Skeletal muscle tissue (tissue), 4 donors: ENCODE data around the gene RPL41. TPM values are rescaled to one million over a fixed set of nuclear protein-coding genes. Genes with fewer than 3 reads are reported as not detected.

ENCODE experiments used
- H3K27ac ChIP-seq: one replicate; pipeline ENCODE4 v1.7.0; 2013; ENCODE audit warnings: mild to moderate bottlenecking, low read depth, low read length, inconsistent platforms
- H3K27me3 ChIP-seq, 3 donors: one replicate each; pipeline ENCODE4 v1.7.0; 2013; ENCODE audit warnings: low read length in 3 of 3; ENCODE audit not compliant: control insufficient read depth in 3 of 3, insufficient read depth in 3 of 3
- H3K36me3 ChIP-seq, 3 donors: one replicate each; pipeline ENCODE4 v1.7.0; 2013; ENCODE audit warnings: low read length in 3 of 3; ENCODE audit not compliant: control insufficient read depth in 3 of 3, insufficient read depth in 3 of 3
- H3K4me1 ChIP-seq, 3 donors: one replicate each; pipeline ENCODE4 v1.7.0; 2013; ENCODE audit warnings: low read length in 3 of 3, mild to moderate bottlenecking in 3 of 3; ENCODE audit not compliant: control insufficient read depth in 3 of 3, insufficient read depth in 3 of 3
- H3K4me3 ChIP-seq, 3 donors: one replicate each; pipeline ENCODE4 v1.7.0; 2013; ENCODE audit warnings: low read length in 3 of 3
- H3K9ac ChIP-seq, 3 donors: one replicate each; pipeline ENCODE4 v1.7.0; 2013; ENCODE audit warnings: low read length in 3 of 3, mild to moderate bottlenecking in 3 of 3, moderate library complexity in 2 of 3, low read depth in 1 of 3
- H3K9me3 ChIP-seq, 3 donors: one replicate each; pipeline ENCODE4 v1.7.0; 2013; ENCODE audit warnings: low read length in 3 of 3; ENCODE audit not compliant: control insufficient read depth in 3 of 3
- total RNA-seq: library from RNA; depleted of rRNA; stranded (reverse); fragments of >200 nt; gene quantifications from one replicate; pipeline ENCODE4 v1.2.3, GENCODE V29; 2014
- donor health status: Osteomylitis.

The RPL41 gene
- total RNA-seq, 1 donor from 2014 or later, result 4,392 TPM

GRCh38 chr12:56163533-56164344, 47.3 kb downstream of the RPL41 start:
- Histone ChIP-seq H3K27ac (no peak overlapping the region), H3K9ac (no peak overlapping the region), H3K4me3 (no peak overlapping the region), H3K9me3 (no peaks in the 10 kb centered on the region), H3K27me3 (no peaks in the 10 kb centered on the region), H3K36me3 (peaks cover 53 to 72% (median 69%) of the 10 kb centered on the region in 3 donors), H3K4me1 (peaks cover 32 to 42% (median 42%) of the 10 kb centered on the region in 3 donors)

DNA sequence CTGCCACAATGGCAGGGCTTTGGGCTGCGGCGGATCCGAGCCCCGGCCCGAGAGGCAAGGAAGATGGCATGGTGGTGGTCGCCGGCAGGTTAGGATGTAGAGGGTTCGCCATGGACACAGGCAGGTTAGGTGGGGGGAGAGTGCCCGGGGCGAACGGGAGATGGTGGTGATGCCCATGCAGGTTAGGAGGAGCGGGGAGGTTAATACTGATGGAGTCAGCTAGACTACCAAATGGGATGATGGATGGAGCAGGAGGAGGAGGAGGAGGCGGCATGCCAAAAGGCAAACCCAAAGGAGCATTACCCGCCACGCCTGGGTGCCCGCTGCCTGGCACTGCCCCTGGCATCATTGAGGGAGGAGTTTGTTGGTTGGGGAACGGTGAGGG, 47.9 kb downstream of the RPL41 start:
- no peaks in the 10 kb centered on the region for H3K27me3 ChIP-seq
- H3K9me3 ChIP-seq, result no peaks in the 10 kb centered on the region
- H3K9ac ChIP-seq, result no peak overlapping the region
- H3K4me1 ChIP-seq, result peaks cover 32 to 38% (median 36%) of the 10 kb centered on the region in 3 donors
- H3K4me3 ChIP-seq, result no peak overlapping the region
- peaks cover 57 to 77% (median 74%) of the 10 kb centered on the region in 3 donors for H3K36me3 ChIP-seq
- H3K27ac ChIP-seq, result no peak overlapping the region

- H3K9ac ChIP-seq, result peak overlapping the region in 1 of 3 donors; percentile 54
- H3K4me3 ChIP-seq, result peak overlapping the region in 1 of 3 donors; percentile 6
- no peaks in the 10 kb centered on the region for H3K27me3 ChIP-seq
- H3K27ac ChIP-seq, result no peak overlapping the region
- H3K36me3 ChIP-seq, result peaks cover 58 to 77% (median 74%) of the 10 kb centered on the region in 3 donors
- no peaks in the 10 kb centered on the region for H3K9me3 ChIP-seq
- H3K4me1 ChIP-seq, result peaks cover 23 to 27% (median 26%) of the 10 kb centered on the region in 3 donors
Observed at GRCh38 chr12:56165369-56165768, 48.9 kb downstream of the RPL41 start.

Other genes starting within 250 kb of the RPL41 start
- 16.2 TPM for gene PYM1, start 188.7 kb upstream of the RPL41 start, total RNA-seq
- 6.8 TPM for gene DGKA, start 185.5 kb upstream of the RPL41 start, total RNA-seq
- 0.52 TPM for gene PMEL, start 150.6 kb upstream of the RPL41 start, total RNA-seq
- gene CDK2, start 149.8 kb upstream of the RPL41 start, total RNA-seq, result 9.4 TPM
- gene RAB5B, start 142.6 kb upstream of the RPL41 start, total RNA-seq, result 34.4 TPM
- gene SUOX, start 119.4 kb upstream of the RPL41 start, total RNA-seq, result 7.8 TPM
- 1.6 TPM for gene IKZF4, start 95.6 kb upstream of the RPL41 start, total RNA-seq
- 36.5 TPM for gene RPS26, start 74.7 kb upstream of the RPL41 start, total RNA-seq
- 154 TPM for gene ERBB3, start 36.5 kb upstream of the RPL41 start, total RNA-seq
- gene PA2G4, start 12.1 kb upstream of the RPL41 start, total RNA-seq, result 53.8 TPM
- gene ZC3H10, start 1.6 kb downstream of the RPL41 start, total RNA-seq, result 5.7 TPM
- gene ESYT1, start 11.6 kb downstream of the RPL41 start, total RNA-seq, result 149 TPM
- gene MYL6B, start 36.0 kb downstream of the RPL41 start, total RNA-seq, result 451 TPM
- gene MYL6, start 41.7 kb downstream of the RPL41 start, total RNA-seq, result 859 TPM
- 43.8 TPM for gene SMARCC2, start 72.8 kb downstream of the RPL41 start, total RNA-seq
- gene RNF41, start 105.3 kb downstream of the RPL41 start, total RNA-seq, result 30.8 TPM
- 14.1 TPM for gene NABP2, start 107.7 kb downstream of the RPL41 start, total RNA-seq
- gene SLC39A5, start 113.4 kb downstream of the RPL41 start, total RNA-seq, result not detected
- 6.8 TPM for gene ANKRD52, start 141.8 kb downstream of the RPL41 start, total RNA-seq
- 12.0 TPM for gene COQ10A, start 150.3 kb downstream of the RPL41 start, total RNA-seq
- 137 TPM for gene CS, start 183.7 kb downstream of the RPL41 start, total RNA-seq
- gene CNPY2, start 199.4 kb downstream of the RPL41 start, total RNA-seq, result 25.1 TPM
- 19.3 TPM for gene PAN2, start 217.4 kb downstream of the RPL41 start, total RNA-seq
- gene IL23A, start 222.3 kb downstream of the RPL41 start, total RNA-seq, result not detected
- gene STAT2, start 243.5 kb downstream of the RPL41 start, total RNA-seq, result 85.6 TPM
- not detected for gene APOF, start 246.2 kb downstream of the RPL41 start, total RNA-seq